ENCODE results near the gene TNFRSF14.

TNFRSF14 gene

GRCh38 chr1:2560299-2561073, 4.3 kb downstream of the TNFRSF14 start:
- no peaks in the 10 kb centered on the region for H3K27me3 ChIP-seq (ENCODE audit: insufficient read depth, poor library complexity, severe bottlenecking)
- H3K27ac ChIP-seq (replicated peaks): no peak overlapping the region
- no peak for DNase-seq (ENCODE audit: low read depth in 1 of 2, low spot score in 1 of 2)

GRCh38 chr1:2561446-2561845, 5.3 kb downstream of the TNFRSF14 start:
- Histone ChIP-seq H3K27ac (replicated peaks) (no peak overlapping the region), H3K27me3 (ENCODE audit: insufficient read depth, poor library complexity, severe bottlenecking) (no peaks in the 10 kb centered on the region), H3K4me3 (replicated peaks; ENCODE audit: insufficient read depth, low read length) (no peak overlapping the region)
- no peak for TF ChIP-seq GABPA (IDR thresholded peaks at IDR 0.05; ENCODE audit: low read depth)
- DNase-seq (ENCODE audit: low read depth in 1 of 2, low spot score in 1 of 2): no peak

More at GRCh38 chr1:2560299-2561073, 4.3 kb downstream of the TNFRSF14 start:
- no peak overlapping the region for H3K4me3 ChIP-seq (replicated peaks; ENCODE audit: insufficient read depth, low read length)
- TF ChIP-seq POLR2AphosphoS5 (IDR thresholded peaks at IDR 0.05; ENCODE audit: low read depth) (no peak), GABPA (IDR thresholded peaks at IDR 0.05; ENCODE audit: low read depth) (no peak), SPI1 (IDR thresholded peaks at IDR 0.05; ENCODE audit: borderline replicate concordance, low read depth) (no peak), REST (IDR thresholded peaks at IDR 0.05; ENCODE audit: insufficient replicate concordance, low read depth) (no peak), CTCF (IDR thresholded peaks at IDR 0.05; ENCODE audit: insufficient read depth, low read length) (no peak)

GRCh38 chr1:2561898-2562895, 6.0 kb downstream of the TNFRSF14 start:
- H3K4me3 ChIP-seq (replicated peaks; ENCODE audit: insufficient read depth, low read length): no peak overlapping the region
- H3K27ac ChIP-seq (replicated peaks): no peak overlapping the region
- H3K27me3 ChIP-seq (ENCODE audit: insufficient read depth, poor library complexity, severe bottlenecking): no peaks in the 10 kb centered on the region
- TF ChIP-seq SPI1 (IDR thresholded peaks at IDR 0.05; ENCODE audit: borderline replicate concordance, low read depth) (no peak), POLR2AphosphoS5 (IDR thresholded peaks at IDR 0.05; ENCODE audit: low read depth) (no peak), REST (IDR thresholded peaks at IDR 0.05; ENCODE audit: insufficient replicate concordance, low read depth) (no peak), GABPA (IDR thresholded peaks at IDR 0.05; ENCODE audit: low read depth) (no peak), CTCF (IDR thresholded peaks at IDR 0.05; ENCODE audit: insufficient read depth, low read length) (no peak)
- no peak for DNase-seq (ENCODE audit: low read depth in 1 of 2, low spot score in 1 of 2)

GRCh38 chr1:2563205-2563604, 7.0 kb downstream of the TNFRSF14 start:
- Histone ChIP-seq H3K27me3 (ENCODE audit: insufficient read depth, poor library complexity, severe bottlenecking) (no peaks in the 10 kb centered on the region), H3K27ac (replicated peaks) (no peak overlapping the region), H3K4me3 (replicated peaks; ENCODE audit: insufficient read depth, low read length) (no peak overlapping the region)
- TF ChIP-seq GABPA (IDR thresholded peaks at IDR 0.05; ENCODE audit: low read depth) (no peak), CTCF (IDR thresholded peaks at IDR 0.05; ENCODE audit: insufficient read depth, low read length) (no peak), SPI1 (IDR thresholded peaks at IDR 0.05; ENCODE audit: borderline replicate concordance, low read depth) (no peak), POLR2AphosphoS5 (IDR thresholded peaks at IDR 0.05; ENCODE audit: low read depth) (no peak), REST (IDR thresholded peaks at IDR 0.05; ENCODE audit: insufficient replicate concordance, low read depth) (no peak)
- DNase-seq (ENCODE audit: low read depth in 1 of 2, low spot score in 1 of 2): no peak

Data from HL-60 (cell line).